ENCODE data around the gene XIRP1.
A peak's percentile ranks its signal among the peaks of the same experiment; 100 is the strongest.

XIRP1 gene

DNA sequence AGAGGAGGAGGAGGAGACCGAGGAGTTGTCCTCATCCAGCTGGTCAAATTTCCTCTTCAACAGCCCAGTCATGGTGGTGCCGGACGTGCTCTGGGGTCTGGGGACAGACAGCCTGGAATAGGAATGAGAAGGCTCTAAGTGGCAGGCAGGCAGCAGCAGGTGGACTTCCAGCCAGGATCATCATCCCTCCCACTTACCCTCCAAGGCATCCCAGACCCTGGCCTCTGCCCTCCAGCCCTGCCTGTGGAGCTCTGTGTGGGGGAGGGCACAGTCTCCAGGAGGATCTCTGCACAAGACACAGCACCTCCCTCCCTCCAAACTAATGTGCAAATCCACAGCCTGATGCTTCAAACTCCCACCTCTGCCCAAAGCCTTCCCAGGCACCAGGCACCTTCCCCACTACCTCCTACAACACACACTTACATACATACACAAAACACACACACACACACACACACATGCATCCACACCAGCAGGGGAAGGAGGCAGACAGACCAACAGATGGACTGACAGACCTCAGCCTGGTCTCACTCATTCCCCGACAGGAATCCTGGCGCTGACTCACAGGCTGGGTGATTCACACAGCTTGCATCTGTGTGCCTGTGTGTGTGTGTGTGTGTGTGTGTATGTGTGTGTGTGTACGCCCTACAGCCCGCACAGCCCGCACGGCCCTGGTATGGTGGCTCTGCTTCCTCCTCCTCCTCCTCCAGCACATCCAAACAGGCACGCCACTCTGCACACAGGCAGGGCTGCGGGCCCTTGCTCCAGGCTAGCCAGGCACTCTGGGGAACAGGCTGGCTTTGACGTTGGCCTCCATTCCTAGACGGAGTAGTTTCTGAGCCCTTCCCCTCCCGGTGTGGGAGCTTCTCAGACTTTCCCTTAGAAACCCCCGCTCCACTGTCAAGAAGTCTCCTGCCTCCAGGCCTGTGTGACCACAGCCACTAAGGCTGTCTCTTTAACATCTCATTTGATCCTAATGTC, 45.5 kb downstream of the XIRP1 start:
- TF ChIP-seq, protein P1, sequence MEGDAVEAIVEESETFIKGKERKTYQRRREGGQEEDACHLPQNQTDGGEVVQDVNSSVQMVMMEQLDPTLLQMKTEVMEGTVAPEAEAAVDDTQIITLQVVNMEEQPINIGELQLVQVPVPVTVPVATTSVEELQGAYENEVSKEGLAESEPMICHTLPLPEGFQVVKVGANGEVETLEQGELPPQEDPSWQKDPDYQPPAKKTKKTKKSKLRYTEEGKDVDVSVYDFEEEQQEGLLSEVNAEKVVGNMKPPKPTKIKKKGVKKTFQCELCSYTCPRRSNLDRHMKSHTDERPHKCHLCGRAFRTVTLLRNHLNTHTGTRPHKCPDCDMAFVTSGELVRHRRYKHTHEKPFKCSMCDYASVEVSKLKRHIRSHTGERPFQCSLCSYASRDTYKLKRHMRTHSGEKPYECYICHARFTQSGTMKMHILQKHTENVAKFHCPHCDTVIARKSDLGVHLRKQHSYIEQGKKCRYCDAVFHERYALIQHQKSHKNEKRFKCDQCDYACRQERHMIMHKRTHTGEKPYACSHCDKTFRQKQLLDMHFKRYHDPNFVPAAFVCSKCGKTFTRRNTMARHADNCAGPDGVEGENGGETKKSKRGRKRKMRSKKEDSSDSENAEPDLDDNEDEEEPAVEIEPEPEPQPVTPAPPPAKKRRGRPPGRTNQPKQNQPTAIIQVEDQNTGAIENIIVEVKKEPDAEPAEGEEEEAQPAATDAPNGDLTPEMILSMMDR (conservative IDR thresholded peaks at IDR 0.05; ENCODE audit: low read length), result peak; percentile 15; the same call in 1 of the 2 replicates
- peak overlapping the region; percentile 41 for H3K4me3 ChIP-seq (ENCODE audit: low read length)
- peak; percentile 99 for DNase-seq (ENCODE audit: low read depth)

DNA sequence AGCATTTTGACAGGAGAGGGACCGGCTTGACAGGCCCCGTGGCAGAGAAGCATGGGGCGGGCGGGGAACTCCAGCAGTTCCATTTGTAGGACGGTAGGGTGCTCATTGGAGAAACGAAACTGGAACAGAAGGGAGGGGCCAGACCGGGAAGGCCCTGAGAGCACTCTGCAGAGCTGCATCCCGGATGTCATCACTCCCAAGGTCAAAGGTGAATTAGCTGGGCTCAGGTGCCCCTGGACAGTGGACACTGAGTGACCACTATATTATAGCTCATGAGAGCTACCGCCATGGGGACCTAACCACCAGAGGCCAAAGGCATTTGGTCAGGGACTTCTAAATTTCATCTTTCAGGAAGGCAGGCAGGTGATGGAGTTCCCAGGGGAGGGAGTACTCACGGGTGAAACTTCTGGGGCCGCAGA, 46.3 kb downstream of the XIRP1 start:
- TF ChIP-seq, protein P1 (conservative IDR thresholded peaks at IDR 0.05; ENCODE audit: low read length), result peak; percentile 21
- DNase-seq (ENCODE audit: low read depth), result peak; percentile 48
- H3K4me3 ChIP-seq (ENCODE audit: low read length), result no peak overlapping the region

DNA sequence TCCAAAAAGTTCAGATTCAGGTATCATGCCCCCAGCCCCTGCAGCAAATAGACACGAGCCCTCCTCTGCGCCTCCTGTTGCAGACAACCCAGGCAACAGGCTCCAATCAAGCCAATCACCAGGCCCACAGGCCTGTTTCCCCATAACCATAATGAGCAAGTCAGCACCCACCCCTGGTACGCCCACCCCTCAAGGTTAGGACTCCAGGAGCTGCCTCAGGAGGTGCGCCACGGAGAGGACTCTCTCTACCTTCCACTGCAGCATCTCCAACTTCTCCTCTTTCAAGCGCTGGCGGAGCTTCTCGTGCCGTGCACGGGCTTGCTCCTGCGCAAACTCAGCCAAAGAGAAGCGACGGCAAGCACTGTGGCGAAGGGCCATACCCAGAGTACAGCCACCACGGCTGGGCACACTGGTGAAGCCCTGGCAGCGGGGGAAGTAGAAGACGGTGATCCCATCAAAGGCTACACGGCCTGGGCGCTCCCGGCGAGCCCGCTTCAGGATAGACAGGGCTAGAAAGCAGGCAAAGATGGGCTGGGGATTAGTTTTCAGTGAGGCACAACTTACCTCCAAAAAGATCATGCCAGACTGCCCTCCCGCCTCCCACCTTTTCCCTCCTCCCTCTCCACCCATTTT, 47.5 kb downstream of the XIRP1 start:
- TF ChIP-seq, protein P1 (conservative IDR thresholded peaks at IDR 0.05; ENCODE audit: low read length), result no peak
- no peak for DNase-seq (ENCODE audit: low read depth)

DNA sequence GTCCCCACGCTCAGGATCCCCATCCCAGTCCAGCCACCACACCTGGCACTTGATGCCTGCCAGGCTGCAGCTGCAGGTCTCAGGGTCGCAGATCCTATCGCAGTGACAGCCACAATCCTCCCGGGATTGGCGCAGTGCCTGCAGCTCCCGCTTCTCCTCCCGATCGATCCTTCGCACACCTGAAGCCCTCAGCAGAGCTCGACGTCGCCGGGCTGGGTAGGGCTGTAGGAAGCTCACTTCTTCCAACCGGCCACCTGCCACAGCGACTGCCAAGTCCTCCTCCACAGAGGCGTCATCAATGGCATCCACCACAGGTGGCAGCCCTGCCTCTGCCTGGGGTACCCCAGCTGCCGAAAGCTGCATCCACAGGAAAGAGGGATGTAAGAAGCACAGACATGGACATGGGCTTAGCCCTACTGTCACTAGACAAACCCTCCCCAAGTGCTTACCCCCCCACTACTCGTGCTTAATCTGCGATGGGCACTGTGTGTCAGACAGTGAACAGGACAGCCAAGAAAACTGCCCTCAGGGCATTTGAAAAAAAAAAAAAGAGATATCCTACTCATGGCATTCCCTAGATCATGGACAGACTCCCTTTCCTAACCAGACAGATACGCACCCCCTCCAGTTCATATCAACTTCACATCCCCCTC, 48.2 kb downstream of the XIRP1 start:
- DNase-seq (ENCODE audit: low read depth), result no peak
- no peak overlapping the region for H3K4me3 ChIP-seq (ENCODE audit: low read length)
- TF ChIP-seq, protein P1 (conservative IDR thresholded peaks at IDR 0.05; ENCODE audit: low read length), result no peak

More for the DNA sequence above, 47.5 kb downstream of the XIRP1 start:
- no peak overlapping the region for H3K4me3 ChIP-seq (ENCODE audit: low read length)

DNA sequence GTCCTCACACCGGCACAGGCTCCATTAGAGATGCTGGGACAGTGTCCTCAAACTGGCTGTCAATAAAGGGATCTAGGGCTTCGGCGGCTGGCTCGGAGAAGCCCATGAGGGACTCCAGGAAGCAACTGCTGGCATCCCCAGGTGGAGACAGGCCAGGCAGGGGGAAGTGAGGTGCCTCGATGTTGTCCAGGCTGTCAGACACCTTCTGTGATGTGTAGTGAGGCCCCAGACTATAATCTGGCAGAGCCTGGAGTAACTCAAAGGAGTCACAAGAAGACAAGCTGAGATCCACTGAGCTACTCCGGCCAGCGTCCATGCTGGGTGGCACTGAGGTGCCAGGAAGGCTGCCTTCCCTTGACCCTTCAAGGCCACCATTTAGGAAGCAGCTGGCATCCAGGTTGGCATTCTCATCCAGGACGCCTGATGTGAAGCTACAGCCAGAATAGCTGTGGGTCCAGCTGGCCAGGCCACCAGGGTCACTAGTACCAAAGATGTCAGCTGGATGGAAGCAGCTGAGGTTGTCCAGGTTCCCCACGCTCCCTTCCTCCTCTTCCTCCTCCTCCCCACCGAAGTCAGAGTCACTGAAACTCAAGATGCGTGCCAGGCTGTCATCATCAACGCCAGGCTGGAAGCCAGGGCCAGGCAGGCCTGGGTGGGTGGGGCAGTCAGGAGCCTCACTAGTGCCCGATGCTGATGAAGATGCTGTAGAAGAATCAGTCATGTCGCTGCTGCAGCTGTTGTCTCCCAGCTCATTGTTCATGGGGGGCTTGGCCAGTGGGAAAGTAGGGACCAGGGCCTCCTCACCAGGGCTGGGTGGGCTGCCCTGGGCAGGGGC, 49.1 kb downstream of the XIRP1 start:
- no peak for DNase-seq (ENCODE audit: low read depth)
- no peak overlapping the region for H3K4me3 ChIP-seq (ENCODE audit: low read length)
- TF ChIP-seq, protein P1 (conservative IDR thresholded peaks at IDR 0.05; ENCODE audit: low read length), result no peak

DNA sequence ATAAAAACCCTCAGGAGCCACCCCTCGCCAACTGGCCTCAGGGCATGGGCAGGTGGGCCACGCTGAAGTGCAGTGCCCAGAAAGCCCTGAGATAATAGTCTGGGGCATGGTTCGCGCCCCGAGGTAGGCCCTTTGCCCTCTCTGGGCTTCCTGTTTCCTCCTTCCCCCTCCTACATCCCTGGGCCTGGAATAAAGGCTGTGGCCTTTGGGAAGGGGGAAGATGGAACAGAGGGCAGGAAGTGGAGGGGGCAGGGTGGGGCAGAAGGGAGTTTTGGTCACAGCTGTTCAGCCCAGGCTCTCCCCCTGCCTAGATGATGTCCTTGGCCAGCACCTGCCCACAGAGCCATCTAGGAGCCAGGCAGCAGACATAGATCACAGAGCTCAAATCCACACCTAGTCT, 50.3 kb downstream of the XIRP1 start:
- TF ChIP-seq, protein P1 (conservative IDR thresholded peaks at IDR 0.05; ENCODE audit: low read length), result no peak
- DNase-seq (ENCODE audit: low read depth), result no peak
- H3K4me3 ChIP-seq (ENCODE audit: low read length), result no peak overlapping the region
